HG03175 (cell line): ENCODE results near the gene XPR1.

Experiments used
- ATAC-seq: cut with Tn5 transposase; IDR thresholded peaks from one replicate; pipeline ENCODE4 v1.9.1; 2021; ENCODE audit warnings: mild to moderate bottlenecking, moderate library complexity; ENCODE audit not compliant: unreplicated experiment

Gene XPR1

DNA sequence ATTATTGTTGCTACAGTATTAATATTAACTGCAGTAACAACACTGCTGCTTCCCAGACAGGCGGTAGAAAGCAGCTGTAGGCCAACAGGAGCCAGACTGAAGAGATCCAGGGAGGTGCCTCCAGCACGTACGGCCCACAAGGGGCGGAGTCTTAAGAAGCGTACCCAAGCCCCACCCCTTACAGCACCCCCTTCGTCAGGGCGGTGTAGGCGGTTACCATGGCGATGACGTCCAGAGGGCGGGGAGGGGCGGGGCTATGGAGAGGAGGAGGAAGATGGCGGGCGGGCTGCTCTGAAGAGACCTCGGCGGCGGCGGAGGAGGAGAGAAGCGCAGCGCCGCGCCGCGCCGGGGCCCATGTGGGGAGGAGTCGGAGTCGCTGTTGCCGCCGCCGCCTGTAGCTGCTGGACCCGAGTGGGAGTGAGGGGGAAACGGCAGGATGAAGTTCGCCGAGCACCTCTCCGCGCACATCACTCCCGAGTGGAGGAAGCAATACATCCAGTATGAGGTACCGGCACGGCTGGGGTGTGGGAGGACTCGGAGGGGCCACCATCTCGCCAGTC, at the start of gene XPR1:
Gene XPR1 (plus strand): TSS at position 257 of the 560 bp plus-strand sequence. CDS start 180 bp downstream, at position 437.
- peak; percentile 96 for ATAC-seq

DNA sequence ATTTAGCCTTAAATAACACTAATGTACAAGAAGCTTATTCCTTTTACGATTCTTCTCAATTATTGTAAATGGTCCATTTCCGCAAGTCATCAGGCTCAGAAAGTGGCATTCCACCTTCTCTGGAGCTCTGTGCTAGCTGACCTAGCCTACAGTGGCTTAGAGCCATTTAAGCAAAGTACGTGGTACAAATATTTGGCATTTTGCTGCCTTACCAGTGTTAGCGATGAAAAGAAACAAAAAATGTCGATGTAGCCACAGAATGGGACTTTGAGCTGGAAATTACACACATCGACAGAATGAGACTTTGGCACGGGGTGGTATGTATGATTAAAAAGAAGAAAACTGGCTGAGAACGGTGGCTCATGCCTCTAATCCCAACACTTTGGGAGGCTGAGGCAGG, 47.0 kb upstream of the XPR1 start:
- no peak for ATAC-seq

DNA sequence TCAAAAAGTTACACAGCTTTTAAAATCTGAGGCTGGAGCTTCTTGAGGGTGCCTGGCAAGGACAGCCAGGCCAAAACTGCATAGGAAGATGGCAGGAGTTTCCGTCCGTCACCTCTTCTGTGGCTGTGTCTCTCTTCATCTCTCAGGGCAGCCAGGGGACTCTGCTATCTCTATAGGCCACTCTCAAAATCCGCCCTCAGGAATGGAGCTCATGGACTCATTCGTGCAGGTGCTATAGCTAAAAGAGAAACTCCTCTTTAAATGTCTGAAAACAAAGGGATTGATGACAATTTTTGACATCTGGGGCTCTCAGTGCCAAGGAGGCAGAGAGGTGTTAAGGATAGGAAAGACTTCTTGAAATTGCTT, 45.8 kb upstream of the XPR1 start:
- no peak for ATAC-seq

DNA sequence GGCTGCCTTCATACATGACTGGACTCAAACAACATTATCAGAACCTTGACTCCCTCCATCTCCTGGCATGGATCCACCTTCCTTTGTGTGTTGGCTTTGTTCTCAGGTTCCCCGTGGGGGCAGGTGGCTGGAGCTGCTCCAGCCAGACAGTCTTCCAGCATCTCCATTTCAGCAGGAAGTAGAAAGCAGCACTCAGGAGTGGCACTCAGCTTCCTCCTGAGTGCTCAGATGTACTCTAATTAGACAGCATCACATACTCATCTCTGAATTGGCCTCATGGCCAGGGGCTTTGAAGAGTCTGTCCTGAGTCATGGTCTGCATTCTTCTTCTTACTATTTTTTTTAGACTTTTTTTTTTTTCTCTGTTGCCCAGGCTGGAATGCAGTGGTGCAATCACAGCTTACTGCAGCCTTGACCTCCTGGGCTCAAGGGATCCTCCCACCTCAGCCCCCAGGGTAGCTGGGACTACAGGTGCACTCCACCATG, 45.1 kb upstream of the XPR1 start:
- ATAC-seq, result no peak

DNA sequence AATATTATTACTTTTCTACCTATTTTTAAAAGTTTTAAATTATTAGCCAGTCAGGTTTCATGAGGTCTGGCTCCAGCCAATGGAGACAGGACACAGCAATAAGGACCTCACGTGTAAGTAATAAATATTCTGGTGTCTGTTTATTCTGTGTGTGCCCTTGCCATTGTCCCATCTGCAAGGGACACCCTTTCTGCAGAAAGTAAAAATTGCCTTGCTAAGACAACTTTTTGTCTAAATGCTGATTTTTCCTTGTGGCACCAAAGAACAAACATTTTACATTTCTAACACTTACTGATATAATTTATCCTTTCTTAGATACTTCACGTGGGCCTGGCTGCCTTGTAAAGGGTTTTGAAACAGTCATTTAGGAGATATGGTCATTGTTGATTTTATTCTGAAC, 43.7 kb upstream of the XPR1 start:
- ATAC-seq, result no peak

DNA sequence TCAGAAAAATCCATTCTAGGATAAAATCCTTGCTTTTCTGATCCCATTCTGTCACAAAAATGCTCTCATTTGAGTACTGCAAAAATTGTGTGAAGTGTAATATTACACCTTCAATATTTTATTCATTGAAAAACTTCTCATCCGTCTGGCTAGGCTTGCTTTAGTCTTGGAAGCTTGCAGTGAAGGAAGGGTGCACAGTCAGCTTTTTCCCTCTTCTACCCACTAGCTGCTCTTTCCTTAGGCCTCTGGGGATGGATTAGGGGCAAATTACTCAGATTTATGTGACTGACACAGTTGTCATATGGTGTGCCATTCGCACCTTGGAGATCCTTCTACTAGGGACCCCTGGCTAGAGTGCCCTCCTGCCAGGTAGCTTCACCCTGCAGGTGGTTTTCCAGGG, 40.9 kb upstream of the XPR1 start:
- ATAC-seq, result no peak

DNA sequence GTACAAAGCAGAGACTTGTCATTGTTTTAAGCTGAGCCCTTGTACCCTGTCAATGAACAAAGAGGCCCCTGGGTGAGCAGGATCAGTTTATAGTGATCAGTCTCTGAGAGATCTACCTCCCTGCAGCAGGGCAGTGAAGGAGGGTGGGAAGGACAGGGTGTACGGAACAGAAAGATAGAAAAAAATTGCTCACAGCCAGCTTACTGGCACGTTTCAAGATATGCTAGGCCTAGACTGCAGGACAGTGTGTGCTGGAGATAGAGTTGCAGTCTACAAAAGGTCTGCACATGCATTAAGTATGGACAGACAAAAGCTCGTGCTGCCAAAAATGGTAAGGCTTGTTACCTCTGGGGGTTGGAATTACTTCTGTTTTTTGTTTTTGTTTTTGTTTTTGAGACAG, 38.4 kb upstream of the XPR1 start:
- no peak for ATAC-seq

DNA sequence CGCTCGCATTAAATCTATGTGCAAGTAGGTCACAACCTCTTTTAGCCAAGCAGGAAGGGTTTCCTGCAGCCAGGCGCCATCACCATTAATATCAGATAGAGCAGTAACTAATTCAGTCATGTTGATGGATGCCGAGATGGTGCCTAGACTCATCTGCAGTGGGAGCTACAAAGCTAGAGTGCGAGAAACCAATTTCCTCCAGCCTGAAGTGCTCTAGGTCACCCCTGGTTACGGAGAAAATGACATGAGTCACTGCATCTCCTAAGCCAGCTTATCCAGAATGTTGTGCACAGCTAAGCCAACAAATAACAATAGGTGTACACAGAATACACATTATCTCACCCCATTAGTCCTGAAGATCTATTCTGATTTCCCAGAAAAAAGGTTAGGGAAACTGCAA, 37.1 kb upstream of the XPR1 start:
- no peak for ATAC-seq

DNA sequence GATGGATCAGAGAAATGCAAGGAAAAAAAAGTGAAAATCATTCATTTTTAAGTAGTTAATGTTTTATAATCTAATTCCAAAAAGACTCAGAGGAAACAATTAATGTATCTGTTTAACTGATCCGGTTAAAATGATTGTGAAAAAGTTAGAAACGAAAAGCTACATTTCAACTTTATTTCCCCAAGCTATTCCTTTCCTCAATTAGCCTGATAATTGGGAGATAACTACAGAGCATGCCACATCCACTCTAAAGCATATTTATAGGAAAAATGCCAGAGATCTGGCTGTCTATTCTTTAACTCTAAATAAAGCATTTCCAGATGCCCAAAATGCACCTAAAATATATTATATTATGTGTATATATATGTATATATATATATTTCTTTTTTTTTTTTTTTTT, 35.9 kb upstream of the XPR1 start:
- no peak for ATAC-seq

DNA sequence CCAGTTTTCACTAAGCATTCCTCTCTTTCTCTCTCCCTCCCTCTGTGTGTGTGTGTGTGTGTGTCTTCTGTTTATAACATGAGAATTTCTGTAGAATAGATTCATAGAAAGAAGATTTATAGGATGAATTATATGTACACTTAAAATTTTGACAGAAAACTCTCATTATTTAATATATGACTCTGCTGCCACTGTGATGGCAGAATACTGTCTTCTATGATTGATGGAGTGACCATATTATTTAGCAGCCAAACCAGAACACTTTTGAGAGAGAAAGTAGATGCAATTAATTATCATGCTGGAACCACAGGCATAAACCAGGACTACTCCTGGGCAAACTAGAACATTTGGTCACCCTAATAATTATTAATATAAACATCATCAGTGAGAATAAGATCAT, 34.3 kb upstream of the XPR1 start:
- no peak for ATAC-seq

DNA sequence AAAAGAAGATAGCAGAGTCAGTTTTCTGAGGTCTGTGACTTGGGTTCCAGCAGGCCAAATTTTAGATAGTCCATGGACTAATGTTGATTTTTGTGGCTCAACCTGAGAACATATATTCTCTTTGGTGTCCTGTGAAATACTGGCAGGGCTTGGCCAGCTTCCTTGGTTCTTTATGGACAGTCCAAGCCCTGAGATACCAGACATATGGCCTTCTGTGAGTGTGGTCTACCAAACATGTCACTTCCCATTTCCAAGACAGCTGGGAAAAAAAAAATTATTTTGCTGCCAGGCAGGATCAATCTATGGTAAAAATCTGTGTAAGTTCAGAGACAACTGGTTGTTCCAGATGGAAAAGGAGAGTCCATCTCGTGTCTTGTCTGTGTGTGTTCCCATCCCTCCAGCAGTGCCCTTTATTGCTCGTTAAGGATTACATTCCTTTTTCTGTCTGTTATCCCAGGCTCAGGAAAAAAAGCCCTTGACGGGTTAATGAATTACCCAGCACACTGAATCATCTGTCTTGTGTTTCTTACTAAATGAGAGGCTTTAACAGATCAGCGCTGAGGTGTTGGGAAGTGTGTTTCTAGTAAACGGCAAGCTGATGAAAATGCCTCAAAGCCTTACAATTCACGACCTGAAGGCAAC, 33.4 kb upstream of the XPR1 start:
- no peak for ATAC-seq

DNA sequence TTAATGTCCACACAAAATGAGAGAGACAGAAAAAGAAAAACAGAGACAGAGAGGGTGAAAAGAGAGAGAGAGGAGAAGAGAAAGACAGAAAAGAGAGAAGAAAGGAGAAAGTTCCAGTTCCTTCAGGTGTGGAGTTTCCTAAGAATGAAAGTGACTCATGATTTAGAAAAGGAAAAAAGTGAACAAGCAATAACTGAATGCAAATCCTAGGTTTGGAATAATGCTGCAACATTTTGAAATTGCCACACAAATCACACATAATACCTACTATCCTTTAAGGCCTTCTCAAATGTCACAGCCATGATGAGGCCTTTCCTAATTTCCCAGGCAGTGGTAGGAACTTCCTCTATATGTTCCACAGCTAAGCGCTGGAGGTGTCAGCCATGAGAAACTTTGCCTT, 31.5 kb upstream of the XPR1 start:
- no peak for ATAC-seq

DNA sequence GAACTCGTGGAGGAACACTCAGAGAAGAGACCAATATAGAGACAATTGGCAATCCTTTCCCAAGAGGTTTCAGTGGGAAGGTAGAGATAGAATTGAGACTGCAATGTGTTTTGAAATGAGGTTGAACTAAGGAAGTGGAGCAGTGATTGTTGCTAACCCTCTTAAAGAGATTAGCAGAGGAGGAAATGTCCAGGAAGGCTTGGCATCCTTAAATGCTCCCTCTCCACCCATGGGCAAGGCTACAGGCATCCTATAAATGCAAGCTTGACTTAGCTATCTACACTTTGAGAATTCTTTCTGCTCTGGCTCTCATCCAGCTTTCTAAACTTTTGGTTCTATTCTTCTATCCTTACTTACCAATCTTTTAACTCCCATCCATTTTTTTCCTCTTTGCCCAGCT, 30.3 kb upstream of the XPR1 start:
- no peak for ATAC-seq

DNA sequence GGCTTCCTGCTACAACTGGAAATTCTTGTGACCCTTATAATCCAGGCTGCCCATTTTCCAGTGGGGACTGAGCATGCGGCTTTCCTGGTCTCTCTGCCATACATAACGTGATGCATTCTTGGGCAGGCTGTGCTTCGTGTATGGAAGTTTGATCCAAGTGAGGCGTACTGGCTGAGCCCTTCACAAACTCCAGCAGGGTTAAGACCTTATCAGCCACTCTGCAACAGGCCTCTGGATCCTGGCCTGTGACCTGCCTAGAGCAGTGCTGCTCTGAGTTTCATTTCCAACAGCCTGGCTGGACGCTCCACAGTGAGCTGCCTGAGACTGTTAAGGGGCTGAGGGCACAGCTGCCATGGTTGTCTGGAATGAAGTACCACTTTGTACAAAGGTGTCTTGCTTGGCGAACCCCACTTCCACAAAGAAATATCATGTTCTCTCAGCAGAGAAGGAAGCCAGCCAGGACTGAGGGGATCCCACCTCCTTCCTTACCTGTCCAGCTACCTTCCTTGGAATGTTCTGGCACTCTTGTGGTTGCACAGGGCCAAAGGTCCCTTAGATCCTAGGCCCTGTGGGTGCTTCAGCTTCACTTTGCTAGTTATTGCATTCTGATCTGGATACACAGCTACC, 28.5 kb upstream of the XPR1 start:
- ATAC-seq, result no peak

DNA sequence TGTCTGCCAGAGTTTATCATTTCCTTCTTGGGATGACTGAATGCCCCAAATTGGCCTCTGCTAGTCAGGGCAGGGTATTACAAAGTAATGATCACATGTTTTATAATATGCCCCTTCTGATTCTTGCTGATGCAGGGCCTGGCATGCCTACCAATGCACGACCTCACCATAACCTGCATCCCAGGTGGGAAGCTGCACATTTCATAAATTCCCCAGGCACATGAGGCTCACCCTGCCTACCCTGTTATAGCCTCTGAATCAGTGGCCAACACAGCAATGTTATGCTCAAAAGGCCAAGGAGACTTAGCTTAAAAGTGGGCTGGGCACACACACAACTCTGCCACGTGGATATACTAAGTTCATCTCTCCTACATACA, 28.0 kb upstream of the XPR1 start:
- ATAC-seq, result no peak

DNA sequence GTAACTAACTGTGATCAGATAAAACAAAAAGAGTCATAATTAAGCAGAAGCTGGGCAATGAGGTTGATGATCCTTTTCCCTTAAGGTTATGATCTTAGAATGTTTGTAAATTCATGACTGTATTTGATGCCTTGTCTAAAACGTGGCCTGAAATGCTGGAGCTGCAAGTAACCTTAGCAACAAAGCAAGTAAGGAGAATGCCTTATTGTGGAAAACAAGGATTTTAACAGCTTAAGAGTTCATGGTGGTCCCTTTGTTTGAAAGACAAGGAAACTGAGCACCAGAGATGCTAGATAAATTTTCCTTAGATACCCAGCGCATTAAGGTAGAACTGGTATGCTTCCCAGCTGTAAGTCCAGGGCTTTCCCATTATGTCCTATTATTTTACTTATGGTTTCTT, 25.7 kb upstream of the XPR1 start:
- ATAC-seq, result no peak

DNA sequence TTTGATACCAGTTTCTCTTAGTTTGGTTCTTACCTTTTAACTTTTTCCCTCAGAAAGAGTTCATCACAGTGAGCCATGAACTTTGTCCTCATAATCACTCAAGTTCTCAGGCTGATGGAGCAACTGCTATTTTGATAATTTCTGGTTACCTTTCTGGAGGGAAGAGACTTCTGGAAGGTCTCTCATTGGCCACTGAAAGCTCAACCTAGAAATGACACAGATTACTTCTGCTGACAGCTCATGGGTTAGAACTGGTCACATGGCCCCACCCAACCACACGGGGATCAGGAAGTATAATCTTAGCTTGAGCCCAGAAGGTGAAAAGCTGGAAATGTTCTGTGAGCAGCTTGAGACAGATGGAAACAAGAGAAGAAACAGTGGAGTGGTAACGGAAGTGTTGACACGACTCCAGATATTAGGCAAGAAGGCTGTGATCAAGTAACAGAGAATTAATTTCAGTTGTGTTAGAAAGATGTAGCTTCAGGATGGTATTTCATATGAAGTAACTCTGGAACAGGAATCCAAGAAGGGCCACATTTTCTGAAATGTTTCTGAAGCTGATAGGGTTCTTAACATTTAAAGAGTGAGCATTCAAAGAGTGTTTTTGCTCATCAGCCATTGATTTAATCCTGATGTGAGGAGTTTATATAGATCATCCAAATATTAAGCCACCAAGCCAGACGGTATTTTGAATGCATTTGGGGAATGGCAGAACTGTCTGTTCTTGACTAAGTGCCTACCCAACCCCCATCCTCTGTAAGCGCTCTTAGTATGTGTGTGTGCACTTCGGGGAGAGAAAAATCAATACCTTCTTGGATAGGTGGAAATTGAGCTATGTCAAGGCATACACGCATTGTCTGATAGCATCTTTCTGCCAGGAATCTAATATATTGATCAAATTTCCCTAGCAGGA, 21.9 kb upstream of the XPR1 start:
- ATAC-seq, result no peak

DNA sequence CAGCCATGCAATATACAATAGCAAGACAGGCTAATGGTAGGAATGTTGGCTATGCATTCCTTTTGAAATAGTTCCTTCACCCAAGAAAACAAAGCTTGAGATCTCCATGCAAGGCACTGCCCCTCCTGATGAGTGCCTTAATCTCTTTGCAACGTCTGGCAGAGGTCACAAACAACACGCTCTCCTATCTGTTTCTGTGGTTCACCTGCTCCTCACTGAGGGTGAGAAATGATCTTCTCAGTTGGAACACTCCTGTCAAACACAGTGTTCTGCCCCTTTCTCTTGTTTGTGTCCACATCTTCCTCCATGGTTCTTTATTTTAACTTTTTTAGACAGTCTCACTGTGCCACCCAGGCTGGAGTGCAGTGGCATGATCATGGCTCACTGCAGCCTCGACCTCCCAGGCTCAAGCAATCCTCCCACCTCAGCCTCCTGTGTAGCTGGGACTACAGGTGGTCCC, 21.2 kb upstream of the XPR1 start:
- ATAC-seq, result no peak

DNA sequence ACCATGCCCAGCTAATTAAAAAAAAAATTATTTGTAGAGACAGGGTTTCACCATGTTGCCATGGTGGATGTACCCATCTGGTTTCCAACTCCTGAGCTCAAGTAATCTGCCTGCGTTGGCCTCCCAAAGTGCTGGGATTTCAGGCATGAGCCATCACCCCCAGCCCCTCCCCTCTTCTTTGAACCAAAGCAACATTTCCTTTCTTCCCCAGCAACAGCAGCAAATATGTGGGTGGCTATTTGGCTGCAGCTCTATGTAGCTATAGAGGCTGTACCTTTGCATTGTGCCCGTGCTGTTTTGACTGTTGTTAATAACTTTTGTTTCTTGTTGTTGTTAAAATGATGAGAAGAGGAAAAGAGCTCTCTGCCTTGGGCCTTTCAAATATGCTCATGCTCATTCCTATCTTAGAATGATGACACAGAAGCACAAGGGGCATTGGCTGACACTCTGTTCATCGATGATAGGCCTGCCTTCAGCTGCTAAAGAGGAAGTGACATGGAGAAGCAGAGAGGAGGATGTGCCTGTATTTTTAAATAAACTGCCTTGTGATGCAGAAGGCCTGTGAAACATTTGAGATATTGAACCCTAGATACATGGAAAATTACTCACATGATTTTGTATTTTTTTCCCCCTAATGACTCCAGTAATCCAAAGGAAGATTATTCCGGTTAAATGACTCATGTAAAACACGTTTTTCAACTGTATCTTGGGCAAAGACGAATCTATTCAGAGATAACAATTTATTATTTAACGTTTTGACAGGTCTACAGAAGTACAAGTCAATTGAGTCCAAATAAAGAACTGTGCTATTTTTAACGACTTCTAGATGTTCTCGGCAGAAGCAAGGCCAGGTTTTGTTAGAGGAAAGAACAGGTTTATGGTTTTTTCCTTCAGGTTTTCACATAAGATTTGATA, 20.5 kb upstream of the XPR1 start:
- ATAC-seq, result no peak

DNA sequence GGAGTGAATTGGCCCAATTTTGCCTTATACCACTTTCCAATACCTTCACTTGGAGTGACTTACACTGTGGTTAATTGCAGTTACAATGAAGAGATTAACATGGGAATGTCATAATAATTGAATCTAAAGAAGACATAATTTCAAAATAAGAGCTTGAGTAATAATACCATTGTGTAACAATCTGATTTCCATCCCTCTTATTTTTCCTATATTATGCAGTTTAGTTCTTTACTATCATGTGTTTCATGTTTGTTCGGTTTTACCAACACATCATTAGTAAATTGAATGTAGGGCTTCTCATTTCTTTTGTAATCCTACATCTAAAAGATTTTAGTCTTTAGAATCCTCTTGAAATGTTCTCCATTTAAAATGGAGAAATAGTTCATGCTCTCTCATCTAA, 19.2 kb upstream of the XPR1 start:
- ATAC-seq, result no peak

DNA sequence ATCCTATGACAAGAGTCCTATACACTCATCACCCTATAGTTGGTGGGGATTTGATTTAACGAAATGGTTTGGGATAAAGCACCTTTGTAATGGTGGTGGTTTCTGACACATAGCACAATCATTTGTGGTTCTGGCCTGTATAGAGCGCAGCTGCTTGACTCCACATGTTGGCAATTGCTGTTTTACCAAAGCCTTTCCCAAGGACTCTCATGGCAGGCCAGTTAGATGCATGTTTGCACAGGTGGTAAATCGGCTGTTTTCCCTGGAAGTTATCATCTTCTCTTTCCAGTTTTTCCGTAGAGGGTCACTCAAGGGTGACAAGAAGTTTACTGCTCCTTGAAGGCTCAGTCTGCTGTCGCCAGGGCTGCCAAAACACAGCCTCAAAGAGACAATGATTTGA, 17.1 kb upstream of the XPR1 start:
- ATAC-seq, result no peak
